T47D (cell line): ENCODE data around the gene MXD4.

Source experiments
- DNase-seq, 2 experiments: peaks; one replicate each; pipeline versions ENCODE4 v3.0.0 to v3.0.0-alpha.2; 2011 to 2012; ENCODE audit warnings: low read depth in 1 of 2, low spot score in 1 of 2
- JUND ChIP-seq: IDR thresholded peaks from 2 replicates; pipeline ENCODE4 v1.6.1; 2012; ENCODE audit warnings: low read depth
- in situ Hi-C: cut with HindIII; loops from 2 replicates; pipeline ENCODE4 v1.10.0; 2016; ENCODE audit warnings: low sequenced_read_pairs, low pct_unique_long_range_greater_than_20kb

Gene MXD4

DNA sequence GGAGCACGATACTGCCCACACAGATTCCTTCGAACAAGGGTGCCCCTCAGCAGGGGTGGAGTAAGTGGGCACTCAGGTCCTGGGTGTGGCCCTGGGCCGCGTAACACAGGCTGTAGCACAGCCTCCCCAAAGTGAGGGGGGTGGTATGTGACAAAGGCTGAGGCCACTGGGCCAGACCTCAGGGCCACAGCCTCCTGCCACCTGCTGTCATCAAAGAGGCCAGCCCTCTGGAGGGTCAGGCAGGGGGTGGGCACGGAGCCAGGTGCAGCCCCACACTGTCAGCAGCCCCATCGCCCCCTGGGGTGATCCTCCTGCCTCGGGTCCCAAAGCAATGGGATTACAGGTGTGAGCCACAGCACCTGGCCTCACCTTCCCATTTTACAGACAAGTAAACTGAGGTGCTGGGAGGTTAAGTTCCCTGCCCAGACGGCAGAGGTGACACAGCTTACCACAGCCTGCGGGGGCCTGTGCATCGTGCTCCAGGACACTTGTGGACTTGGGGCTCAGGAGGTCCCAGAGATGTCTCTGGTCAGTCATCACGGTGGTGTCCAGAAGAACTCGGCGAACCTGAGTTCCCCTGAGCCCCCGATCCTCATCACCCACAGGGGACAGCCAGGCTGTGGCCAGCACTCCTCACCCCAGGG, 27.5 kb upstream of the MXD4 start:
- no peak for DNase-seq
- in situ Hi-C loops: no loop called here
- no peak for TF ChIP-seq JUND

DNA sequence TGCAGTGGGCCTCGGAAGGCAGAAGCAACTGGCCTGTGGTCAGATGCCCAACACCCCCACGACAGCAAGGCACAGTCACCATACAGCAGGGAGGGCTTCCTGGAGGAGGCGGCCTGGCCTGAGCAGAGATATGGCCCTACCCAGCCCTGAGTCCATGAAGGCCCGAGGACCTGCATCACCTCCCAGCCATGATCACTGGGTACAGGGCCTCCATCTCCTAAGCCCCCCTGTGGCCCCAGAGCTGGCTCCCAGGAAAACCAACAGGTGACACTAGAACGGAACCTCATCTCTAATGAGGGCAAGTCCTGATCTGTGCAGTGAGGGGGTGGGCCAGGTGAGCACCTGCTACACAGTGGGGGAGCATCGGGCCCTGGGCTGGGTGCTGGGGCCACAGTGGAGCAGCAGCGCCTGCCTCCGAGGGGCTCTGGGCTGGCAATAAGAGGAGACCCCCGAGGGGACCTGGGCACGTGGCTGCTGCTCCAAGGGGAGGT, 26.2 kb upstream of the MXD4 start:
- no peak for TF ChIP-seq JUND

DNA sequence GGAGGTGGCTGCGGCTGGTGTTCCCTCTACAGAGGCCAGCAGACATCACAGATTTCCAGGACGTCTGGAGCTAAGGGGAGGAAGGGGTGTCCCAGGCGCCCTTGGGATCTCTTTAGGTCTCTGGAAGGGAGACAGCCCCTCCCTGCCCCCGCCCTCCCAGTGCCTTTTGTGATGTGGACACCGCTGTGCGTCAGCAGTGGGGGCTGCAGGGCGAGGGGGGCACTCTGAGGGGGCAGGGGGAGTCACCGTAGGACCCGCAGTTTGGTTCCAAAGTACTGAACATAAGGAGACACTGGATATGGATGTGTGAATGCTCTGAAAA, 25.6 kb upstream of the MXD4 start:
- DNase-seq: no peak
- no peak for TF ChIP-seq JUND
- in situ Hi-C loops: no loop called here

More for the DNA sequence above, 26.2 kb upstream of the MXD4 start:
- in situ Hi-C loops: no loop called here
- no peak for DNase-seq

DNA sequence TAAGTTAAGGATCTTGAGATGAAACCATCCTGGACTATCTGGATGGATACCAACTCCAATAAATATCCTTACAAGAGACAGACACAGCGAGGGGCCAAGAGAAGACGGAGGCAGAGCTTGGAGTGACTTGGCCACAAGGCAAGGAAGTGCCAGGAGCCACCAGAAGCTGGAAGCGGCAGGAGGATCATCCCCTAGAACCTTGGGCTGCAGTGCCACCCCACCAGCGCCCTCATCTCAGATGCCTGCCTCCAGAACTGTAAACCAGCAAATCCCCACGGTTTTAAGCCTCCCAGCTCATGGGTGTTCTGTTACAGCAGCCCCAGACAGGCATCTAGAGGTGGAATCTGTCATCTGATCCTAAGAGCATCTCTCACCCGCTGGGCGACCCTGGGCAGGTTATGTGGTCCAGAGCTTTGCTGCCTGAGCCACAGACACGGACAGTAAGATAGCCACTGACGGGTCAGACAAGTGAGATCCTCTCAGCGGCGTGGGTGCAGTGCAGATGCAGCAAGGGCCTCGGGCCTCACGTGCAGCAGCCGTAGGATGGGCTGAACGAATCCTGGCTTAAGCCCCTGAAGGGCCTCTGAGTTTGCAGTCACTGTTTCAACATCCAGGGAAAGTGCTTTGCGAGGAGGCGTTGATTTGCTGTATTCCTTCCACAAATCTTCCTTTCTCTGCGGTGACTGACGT, 25.1 kb upstream of the MXD4 start:
- no peak for TF ChIP-seq JUND
- in situ Hi-C loops: no loop called here
- no peak for DNase-seq

DNA sequence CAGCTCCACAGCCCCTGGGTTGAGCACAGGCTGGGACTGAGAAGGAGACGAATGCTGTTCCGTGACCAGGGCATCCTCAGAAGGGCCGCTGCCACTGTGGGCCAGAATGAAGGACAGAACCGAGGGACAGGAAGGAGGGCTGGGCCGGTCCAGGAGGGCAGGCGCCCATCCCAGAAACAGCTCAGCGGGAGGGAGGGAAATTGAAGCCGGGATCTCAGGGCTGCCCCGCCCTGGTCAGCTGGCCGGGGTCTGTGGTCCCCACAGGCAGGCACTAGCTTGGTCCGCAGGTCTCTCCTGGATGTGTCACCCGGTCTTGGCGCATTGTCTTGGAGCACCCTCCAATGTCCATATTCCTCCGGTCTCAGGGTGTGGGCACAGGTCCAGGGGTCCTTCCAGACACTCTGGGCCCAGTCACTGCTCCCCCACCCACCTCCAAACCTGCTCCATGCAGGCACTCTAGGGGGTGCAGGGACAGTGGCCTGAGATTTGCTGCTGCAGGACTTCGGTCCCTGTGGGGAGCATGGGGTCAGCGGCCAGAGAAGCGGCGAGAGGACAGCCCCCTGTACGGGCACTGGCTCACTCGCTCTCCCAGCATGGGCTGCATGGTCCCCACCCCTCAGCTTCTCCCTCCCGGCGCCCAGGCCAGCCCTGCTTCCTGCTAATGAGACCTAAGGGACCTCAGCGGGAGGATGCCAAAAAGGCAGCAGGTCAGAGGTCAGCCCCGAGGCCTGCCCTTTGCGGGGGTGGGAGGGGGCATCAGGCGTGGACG, 23.9 kb upstream of the MXD4 start:
- no peak for TF ChIP-seq JUND
- no peak for DNase-seq
- in situ Hi-C loops: no loop called here

DNA sequence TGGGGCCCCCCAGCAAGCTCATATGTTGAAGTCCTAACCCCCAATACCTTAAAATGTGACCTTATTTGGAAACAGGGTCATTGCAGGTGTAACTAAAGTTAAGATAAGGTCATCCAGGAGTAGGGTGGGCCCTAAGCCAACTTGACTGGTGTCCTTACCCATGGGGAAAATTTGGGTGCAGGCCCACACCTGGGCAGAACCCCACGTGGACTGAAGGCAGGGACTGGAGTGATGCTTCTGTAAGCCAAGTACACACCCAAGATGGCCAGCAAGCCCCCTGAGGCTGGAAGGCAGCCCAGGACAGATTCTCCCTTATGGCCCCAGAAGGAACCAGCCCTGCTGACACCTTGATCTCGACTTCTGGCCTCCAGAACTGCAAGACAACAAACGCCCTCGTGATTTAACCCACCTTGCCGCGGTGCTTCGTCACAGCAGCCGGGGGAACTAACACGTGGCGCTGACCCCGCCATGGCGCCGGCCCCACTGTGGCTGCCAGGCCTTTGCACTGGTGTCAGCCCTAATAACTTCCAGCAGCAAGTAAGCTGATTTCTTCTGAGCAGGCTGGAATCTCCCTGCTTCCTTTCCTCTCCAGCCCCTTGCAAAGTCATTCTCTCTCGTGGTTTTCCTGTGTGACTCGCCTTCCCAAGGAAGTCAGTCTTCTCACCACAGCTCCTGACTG, 23.2 kb upstream of the MXD4 start:
- in situ Hi-C loops: no loop called here
- TF ChIP-seq JUND: no peak
- no peak for DNase-seq

DNA sequence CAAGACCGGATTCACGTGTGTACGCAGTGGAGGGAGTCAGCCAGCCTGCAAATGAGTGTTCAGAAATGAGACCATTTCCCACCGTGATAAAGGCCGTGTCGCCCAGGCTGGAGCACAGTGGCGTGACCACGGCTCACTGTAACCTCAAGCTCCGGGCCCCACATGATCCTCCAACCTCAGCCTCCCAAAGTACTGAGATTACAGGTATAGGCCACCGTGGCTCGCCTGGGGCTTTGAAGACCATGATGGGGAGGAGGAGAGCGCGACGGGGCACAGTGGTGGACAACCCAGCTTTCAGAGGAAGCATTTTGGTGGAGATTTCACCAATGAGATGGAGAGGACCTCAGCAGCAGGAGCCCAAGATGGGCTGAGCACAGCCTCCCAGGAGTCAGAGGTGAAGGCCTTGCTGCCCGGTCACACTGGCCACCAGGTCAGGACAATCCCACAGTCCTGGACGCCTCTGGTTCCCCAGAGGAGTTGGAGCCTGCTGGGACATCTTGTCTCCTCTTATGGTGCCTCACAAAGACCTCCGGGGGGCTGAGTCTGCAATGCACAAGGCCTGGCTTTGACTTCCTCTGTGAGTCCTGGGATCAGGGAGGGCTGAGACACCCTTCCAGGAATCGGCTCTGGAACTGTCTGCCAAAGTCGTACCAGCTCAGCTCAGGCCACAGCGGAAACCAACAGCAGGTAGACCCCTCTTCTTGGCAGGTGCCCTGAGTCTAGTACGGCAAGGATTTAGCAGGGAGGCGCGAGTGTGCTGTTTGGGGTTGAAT, 22.4 kb upstream of the MXD4 start:
- no peak for TF ChIP-seq JUND
- in situ Hi-C loops: no loop called here
- DNase-seq: no peak

DNA sequence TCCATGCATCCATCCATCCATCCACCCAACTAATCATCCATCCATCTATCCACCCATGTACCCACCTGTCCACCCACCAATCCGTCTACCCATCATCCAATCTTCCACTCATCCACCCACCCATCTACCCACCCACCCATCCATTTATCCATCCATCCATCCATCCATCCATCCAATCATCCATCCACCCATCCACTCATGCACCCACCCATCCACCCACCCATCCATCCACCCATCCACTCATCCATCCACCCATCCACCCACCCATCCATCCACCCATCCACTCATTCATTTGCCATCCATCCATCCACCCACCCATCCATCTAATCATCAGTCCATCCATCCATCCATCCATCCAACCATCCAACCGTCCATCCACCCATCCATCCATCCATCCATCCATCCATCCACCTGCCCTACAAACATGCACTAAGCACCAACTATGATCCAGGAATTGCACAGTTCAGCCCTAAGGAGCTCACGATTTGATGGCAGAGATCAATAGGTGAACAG, 21.3 kb upstream of the MXD4 start:
- no peak for TF ChIP-seq JUND
- in situ Hi-C loops: no loop called here
- DNase-seq: no peak

DNA sequence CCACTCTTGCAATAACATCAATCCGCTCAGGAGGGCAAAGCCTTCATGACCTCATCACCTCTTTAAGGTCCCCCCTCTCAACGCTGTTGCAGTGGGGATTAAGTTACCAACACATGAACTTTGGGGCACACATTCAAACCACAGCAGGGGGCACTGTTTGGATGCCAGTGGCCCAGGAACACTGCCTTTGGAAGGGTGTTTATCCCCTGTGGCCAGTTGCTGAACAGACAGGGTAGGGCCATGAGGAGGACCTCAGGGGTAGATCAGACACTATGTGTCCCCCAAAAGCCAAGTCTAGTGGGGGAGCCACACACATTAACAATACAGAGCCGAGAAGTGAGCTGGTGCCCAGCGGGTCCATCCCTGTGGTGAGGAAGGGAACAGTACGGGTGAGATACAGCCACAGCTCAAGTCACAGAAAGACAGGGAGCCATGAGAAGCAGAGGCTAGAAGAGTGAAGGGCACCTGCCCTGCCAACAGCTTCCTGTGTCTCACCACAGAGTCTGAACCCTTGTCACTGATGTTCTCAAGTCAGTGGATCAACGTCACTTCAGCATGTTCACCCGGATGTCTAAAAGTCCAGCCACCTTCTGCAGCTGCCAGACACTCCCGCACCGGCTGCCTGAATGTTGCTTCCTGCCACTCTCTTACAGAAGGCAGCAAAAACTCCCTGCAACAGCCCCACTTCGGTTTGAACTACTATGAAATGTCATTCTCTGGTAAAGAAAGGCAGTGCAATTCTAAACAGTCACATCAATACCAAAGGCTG, 19.9 kb upstream of the MXD4 start:
- no peak for TF ChIP-seq JUND
- in situ Hi-C loops: no loop called here
- no peak for DNase-seq

DNA sequence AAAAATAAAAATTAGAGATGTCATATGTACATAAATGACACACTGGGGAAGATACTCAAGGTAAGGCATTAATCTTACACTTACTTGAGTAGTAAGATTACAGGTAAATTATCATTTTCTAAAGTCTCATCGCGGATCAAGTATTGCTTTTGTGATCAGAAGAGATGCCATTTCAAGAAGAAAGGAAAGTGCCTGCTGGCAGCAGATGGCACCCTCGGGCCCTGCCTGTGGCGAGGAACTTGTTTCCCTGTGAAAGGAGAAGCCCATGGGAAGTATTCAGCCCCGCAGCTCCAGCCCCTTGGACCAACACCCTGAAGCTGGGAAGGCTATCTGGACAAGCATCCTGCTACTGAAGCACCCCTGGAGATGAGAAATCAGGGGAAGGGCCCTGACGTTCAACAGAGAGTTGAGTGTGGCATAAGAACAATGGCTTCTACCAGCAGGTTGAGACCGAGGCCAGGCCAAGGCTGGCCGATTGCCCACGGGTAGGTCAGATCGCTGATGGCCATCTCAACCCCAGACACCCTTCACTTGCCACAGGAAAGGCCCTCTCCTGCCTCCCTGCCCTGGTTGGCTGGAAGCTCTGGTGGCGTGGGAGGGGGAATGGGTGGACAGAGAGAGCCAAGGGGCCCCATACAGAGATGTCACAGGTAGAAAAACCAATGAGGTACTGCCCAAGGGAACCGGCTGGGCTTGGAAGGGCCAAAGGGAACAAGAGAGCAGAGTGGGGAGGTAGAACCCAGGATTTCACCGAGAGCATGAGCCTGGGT, 18.8 kb upstream of the MXD4 start:
- in situ Hi-C loops: no loop called here
- no peak for TF ChIP-seq JUND
- DNase-seq: peak in 1 of 2 experiments; percentile 34

DNA sequence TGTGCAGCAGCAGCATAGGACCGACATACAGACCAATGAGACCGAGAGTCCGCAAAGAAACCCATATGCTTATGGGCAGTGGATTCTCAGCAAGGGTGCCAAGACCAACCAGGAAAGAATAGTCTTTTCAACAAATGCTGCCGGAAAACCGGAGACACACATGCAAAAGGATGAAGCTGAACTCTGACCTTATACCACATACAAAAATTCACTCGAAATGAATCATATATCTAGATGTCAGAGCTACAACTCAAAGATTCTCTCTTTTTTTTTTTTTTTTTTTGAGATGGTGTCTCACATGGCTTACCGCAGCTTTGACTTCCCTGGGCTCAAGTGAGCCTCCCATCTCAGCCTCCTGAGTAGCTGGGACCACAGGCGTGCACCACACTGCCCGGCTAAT, 16.0 kb upstream of the MXD4 start:
- in situ Hi-C loops: no loop called here
- DNase-seq: no peak
- no peak for TF ChIP-seq JUND
